PC-3 (cell line): ENCODE measurements around the gene SLC25A29.

ENCODE experiments used
- EZH2 ChIP-seq: fragments of 300-600 bp; sonication (generic); IDR thresholded peaks from one replicate; pipeline ENCODE4 v1.6.1; 2017; ENCODE audit warnings: antibody characterized with exemption, mild to moderate bottlenecking, low read length; ENCODE audit not compliant: unreplicated experiment
- TF ChIP-seq, protein P1 (sequence below): fragments of 300-600 bp; sonication (generic); conservative IDR thresholded peaks from 2 replicates; pipeline ENCODE4 v1.5.1; 2017; ENCODE audit warnings: antibody characterized with exemption, low read depth, mild to moderate bottlenecking, low read length

DNA sequence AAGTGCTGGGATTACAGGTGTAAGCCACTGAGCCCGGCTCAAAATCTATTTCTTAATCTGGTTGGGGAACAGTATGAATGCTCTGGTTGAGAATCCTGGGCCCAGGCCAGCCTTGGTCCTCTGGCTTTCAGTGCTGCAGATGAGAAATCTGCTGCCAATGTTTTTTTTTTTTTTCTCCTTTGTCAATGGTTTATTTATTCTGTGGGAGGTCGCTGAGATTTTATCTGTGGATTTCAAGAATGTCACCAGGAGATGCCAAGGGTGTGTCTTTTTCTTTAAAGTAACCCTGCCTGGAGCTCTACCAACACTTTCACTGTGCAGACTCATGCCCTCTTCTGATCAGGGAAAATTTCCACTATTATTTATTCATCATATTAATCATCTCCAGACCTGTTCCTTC is 3.6 kb downstream of the SLC25A29 start:
- TF ChIP-seq, protein P1, sequence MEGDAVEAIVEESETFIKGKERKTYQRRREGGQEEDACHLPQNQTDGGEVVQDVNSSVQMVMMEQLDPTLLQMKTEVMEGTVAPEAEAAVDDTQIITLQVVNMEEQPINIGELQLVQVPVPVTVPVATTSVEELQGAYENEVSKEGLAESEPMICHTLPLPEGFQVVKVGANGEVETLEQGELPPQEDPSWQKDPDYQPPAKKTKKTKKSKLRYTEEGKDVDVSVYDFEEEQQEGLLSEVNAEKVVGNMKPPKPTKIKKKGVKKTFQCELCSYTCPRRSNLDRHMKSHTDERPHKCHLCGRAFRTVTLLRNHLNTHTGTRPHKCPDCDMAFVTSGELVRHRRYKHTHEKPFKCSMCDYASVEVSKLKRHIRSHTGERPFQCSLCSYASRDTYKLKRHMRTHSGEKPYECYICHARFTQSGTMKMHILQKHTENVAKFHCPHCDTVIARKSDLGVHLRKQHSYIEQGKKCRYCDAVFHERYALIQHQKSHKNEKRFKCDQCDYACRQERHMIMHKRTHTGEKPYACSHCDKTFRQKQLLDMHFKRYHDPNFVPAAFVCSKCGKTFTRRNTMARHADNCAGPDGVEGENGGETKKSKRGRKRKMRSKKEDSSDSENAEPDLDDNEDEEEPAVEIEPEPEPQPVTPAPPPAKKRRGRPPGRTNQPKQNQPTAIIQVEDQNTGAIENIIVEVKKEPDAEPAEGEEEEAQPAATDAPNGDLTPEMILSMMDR: no peak
- no peak for TF ChIP-seq EZH2
